Measurements from ENCODE around the gene OR10AD1. TPM values are rescaled to one million over a fixed set of nuclear protein-coding genes. Genes with fewer than 3 reads are reported as not detected.

OR10AD1 gene
- total RNA-seq, 1 donor from 2014 or later, result not detected

DNA sequence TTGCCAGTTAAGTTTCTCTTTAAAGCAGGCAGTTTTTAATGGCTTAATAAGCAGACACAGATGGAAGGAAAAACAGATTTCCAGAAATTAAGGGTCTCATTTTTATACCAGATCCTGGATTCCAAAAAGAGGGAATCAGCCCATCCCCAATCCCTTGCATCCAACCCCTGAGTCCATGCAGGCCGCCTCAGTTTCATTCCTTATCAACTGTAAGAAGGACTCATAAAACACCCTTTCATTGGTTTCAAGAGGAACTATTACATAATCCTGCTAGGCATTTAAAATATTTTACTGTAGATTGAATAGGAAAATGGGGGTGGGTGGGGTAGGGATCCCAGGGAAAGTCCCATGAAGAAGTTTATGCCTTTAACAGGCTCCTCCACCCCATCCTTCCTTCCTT, 10.2 kb downstream of the OR10AD1 start:
- DNase-seq (ENCODE audit: low read depth), result no peak

GRCh38 chr12:48191096-48191495, 12.0 kb downstream of the OR10AD1 start:
- no peak for DNase-seq (ENCODE audit: low read depth)

DNA sequence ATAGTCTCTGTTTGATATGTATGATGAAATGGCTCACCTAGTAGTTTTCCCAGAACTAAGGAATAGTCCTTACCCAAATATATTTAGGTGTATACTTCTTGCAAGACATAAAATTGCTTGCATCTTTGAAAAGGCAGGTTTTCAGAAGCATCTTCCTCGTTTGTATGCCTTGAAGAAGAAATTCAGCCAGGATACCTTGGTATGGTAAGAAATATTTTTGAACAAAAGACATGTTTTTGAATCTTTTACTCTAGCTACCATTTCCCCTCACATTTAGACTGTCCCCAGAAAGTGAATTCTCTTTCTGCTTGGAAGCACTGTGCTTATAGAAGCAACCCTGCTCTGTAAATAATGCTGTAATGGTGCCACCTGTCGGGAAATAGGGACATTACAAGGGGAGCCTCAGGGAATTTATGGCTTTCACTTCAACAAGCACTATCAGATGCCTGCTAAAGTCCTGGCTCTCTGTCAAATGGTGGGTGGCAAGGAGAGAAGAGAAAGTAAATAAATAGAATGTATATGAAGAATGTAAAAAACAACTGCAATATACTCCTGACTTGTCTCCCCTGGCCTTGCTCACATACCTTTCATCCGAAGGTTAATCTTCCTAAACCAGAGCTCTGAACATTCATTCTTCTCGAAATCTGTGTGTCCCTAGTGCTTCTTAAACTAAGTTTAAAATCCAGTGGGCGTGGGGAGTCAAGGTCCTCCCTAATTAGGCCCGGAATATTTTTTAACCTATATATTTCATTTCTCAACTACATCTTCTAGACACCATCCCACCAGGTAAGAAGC, 13.6 kb downstream of the OR10AD1 start:
- peak; percentile 81 for DNase-seq (ENCODE audit: low read depth)

DNA sequence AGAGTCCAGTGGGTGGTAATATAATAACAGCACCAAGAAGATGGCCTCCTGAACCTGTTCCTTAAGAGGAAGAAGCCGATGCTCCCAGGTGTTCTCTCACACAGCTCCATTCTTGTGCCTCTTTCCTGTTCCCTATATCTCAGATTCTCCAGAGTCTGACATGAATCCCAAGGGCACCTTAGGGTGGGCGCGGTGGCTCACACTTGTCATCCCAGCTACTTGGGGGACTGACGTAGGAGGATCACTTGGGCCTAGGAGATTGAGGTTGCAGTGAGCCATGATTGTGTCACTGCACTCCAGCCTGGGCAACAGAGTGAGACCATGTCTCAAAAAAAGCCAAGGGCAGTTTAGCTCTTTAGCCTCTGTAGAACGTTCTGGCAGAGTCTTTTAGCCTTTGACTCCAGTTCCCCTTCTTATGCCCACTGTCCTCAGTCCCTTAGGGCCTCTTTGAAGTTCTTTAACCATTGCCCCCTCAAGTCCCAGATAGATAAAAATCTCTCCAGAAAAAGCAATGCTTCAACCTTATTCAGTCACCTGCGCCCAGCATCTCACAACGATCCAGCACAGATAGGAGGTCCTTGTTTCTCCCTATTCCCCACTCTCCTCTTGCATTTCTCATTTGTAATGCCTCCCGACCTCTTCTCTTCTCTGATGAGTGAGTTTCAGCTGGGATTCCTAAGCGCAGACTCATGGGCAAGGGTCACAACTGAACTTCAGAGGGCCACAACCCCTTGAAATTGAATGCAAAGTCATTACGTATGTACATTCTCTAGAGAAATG, 15.0 kb downstream of the OR10AD1 start:
- DNase-seq (ENCODE audit: low read depth), result no peak

DNA sequence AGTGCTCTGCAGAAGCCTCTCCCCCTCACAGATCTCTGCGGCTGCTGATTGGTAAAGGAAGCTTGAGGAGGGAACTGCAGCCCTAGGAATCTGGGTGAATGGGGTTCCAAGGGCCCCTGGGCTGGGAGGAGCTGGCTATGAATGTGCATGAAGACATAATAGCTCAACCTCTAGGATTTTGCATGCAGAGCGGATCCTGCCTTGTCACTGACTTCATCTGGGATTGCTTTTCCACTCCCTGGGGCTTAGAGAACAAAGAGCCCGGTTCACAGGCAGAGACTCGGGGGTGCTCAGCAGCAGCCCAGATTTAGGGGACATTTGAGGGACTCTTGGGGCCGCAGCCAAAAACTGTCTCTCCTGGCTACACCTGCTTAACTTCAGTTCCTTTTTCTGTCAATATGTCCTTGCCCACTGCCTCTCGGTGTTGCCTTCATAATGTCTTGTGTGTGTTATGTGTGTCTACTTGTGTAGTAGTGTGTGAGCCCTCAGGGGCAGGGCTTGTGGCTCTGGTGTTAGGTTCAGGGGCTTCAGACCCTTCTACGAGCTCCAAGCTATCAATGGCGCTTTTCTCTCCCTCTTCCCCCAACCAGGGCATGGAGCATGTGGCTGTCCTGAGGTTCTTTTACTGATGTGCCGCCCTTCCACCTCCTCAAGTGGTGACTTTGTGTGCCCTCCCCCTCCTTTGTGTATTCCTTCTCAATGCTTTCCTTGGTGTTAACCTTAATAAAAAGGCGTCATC, 17.7 kb downstream of the OR10AD1 start:
- no peak for DNase-seq (ENCODE audit: low read depth)

DNA sequence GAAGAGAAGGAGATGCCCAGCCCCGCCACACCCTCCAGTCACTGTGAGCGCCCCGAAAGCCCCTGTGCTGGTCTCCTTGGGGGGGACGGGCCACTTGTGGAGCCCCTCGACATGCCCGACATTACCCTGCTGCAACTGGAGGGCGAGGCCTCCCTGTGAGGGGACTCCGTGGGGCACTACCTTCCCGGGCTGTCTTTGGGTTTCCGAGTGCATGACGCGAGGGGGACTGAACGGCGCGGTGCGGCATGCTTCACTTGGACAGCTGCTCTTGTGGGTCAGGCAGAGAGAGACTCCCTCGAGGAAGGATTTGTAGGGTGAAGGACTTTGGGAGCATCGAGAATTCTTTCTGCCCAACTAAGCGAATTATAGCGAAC, 18.6 kb downstream of the OR10AD1 start:
- DNase-seq (ENCODE audit: low read depth), result peak; percentile 57

DNA sequence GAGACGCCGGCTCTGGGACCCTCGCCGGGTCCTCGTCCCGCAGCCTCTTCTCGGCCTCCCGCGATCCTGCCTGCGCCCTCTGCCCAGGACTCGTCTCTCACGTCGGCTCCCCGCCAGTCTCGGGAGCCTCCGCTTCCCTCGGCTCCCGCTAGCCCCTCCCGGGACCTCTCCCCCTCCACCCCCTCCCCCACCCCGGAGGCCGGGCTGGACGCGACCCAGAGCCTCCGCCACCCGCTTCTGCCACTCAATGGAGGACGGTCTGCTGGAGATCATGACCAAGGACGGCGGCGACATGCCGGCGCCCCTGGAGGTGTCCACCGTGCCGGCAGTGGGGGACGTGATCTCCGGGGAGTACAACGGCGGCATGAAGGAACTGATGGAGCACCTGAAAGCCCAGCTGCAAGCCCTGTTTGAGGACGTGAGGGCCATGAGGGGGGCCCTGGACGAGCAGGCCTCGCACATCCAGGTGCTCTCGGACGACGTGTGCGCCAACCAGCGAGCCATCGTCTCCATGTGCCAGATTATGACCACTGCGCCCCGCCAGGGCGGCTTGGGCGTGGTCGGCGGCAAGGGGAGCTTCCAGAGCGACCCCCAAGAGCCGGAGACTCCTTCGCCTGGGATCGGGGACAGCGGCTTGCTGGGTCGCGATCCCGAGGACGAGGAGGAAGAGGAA, 19.1 kb downstream of the OR10AD1 start:
- no peak for DNase-seq (ENCODE audit: low read depth)

GRCh38 chr12:48183091-48183875, 19.8 kb downstream of the OR10AD1 start, which contains the start of gene CCDC184:
CCDC184 (plus strand) TSS chr12:48183644; CDS start chr12:48184123, 479 bp downstream.
- peak; percentile 71 for DNase-seq (ENCODE audit: low read depth)

- DNase-seq (ENCODE audit: low read depth), result no peak
These were observed 20.5 kb downstream of the OR10AD1 start for GRCh38 chr12:48182631-48183030.

- no peak for DNase-seq (ENCODE audit: low read depth)
These were observed 22.1 kb downstream of the OR10AD1 start for GRCh38 chr12:48180857-48181495.

DNA sequence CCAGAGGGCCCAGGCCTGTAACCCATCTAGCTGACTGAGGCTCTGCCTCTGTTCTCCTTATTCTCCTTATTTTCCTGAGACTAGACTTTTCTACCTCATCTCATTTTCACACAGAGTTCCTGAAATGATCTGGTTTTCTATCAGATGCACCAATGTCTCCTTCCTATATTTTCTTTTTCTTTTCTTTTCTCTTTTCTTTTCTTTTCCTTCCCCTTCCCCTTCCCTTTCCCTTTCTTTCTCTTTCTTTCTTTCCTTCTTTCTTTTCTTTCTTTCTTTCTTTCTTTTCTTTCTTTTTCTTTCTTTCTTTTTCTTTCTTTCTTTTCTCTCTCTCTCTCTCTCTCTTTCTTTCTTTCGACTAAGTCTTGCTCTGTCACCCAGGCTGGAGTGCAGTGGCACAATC, 22.7 kb downstream of the OR10AD1 start:
- no peak for DNase-seq (ENCODE audit: low read depth)

DNA sequence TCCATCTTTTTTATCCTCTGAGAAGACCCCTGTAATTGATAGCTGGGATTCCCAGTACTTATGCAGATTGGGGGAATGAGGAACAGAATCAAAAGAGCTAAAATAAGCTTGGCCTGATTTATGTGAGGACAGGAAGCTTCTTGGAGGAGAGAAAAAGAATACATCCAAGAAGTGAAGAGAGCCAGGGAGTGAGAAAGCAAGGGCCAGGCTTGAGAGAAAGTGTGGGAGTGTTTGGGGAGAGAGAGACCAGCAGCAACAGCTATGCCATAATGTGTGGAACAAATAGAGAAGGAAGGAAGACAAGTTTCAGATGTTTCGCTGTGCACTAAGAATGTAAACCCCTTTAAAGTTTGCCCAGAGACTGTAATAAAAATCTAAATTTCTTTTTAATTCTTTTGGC, 23.6 kb downstream of the OR10AD1 start:
- DNase-seq (ENCODE audit: low read depth), result no peak

DNA sequence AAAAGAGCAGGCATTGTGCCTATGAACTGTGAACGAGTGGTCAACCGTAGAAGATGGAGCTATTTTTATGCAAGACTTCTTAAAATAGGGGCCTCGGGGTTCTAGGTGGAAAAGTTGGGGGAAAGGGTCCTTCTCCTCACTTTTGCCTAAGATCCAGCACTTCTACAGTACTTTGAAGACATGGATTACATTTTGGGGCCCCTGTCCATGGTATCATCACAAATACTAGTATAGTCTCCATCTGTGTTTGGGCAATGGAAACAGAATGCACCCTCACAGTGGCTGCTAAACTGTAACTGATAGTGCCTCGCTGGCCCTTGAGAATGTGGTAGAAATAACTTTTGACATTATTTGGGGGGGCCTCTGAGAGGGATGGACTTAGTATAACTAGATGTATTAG, 25.1 kb downstream of the OR10AD1 start:
- DNase-seq (ENCODE audit: low read depth), result no peak

- peak; percentile 32 for DNase-seq (ENCODE audit: low read depth)
These were observed 26.7 kb downstream of the OR10AD1 start for GRCh38 chr12:48176417-48176751.

- no peak for DNase-seq (ENCODE audit: low read depth)
These were observed 27.3 kb downstream of the OR10AD1 start for GRCh38 chr12:48175613-48176416.

DNA sequence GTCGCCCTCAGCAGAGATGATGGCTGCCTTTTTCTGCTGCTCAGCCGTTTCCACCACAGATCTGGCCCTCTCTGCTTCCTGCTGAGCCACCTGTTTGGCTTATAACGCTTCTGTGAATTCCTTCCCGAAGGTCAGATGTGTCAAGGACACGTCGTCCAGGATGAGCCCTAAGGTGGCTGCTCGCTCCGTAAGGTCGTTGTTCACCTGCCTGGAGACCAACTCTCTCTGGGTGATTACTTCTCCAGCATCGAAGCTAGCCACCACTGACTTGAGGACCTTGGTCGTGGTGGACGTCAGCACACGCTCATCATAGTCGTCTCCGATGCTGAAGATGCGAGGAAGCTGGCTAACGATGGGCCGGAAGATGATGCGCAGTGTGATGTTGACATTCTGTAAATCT, 34.1 kb downstream of the OR10AD1 start:
- no peak for DNase-seq (ENCODE audit: low read depth)

GRCh38 chr12:48165089-48165981, 37.8 kb downstream of the OR10AD1 start:
- DNase-seq (ENCODE audit: low read depth), result peak; percentile 63

DNA sequence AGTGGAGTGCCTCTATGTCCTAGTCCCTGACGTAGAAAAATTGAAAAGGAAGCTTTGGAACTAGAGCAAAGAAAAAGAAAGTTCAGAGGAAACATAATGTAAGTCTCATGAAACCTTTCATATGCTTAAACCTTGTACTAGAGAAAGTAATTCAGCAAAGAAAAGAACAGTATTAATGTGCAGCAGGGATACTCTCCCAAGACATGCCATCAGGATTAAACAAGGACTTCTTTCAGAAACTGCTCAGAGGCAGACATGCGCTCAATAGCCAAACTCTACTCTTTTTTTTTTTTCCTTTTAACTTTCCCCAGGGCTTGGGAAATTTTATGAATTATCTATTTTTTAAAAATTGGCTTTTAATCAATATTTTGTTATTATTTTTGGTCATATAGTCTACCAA, 38.6 kb downstream of the OR10AD1 start:
- DNase-seq (ENCODE audit: low read depth), result no peak
